Prostate gland (tissue), 2 donors: ENCODE data around the gene CEP104. TPM values are rescaled to one million over a fixed set of nuclear protein-coding genes. Genes with fewer than 3 reads are reported as not detected.

ENCODE experiments used
- DNase-seq: peaks from one replicate; pipeline ENCODE4 v3.0.0-alpha.2; 2019; ENCODE audit warnings: low spot score
- H3K27ac ChIP-seq, 2 donors: fragments of 200-600 bp; sonication (generic); 2 replicates each; pipeline ENCODE4 v1.5.1; 2017 to 2019
- H3K27me3 ChIP-seq: fragments of 200-600 bp; sonication (generic); replicated peaks from 2 replicates; pipeline ENCODE4 v1.5.1; 2019; ENCODE audit not compliant: insufficient read depth
- H3K36me3 ChIP-seq, 2 donors: fragments of 200-600 bp; sonication (generic); 1 replicate in 1 of 2; 2 replicates in 1 of 2; pipeline versions ENCODE4 v1.5.1 to v1.8.1; 2017 to 2019
- H3K4me1 ChIP-seq: fragments of 200-600 bp; sonication (generic); replicated peaks from 2 replicates; pipeline ENCODE4 v1.5.1; 2019
- H3K4me3 ChIP-seq, 2 donors: fragments of 200-600 bp; sonication (generic); 2 replicates each; pipeline ENCODE4 v1.5.1; 2017 to 2019
- H3K9me3 ChIP-seq: fragments of 200-600 bp; sonication (generic); 2 replicates; pipeline ENCODE4 v1.5.1; 2017
- CTCF ChIP-seq, 4 experiments: fragments of 200-600 bp in 2 of 4; fragments of 450-650 bp in 2 of 4; sonication (generic) in 2 of 4; IDR thresholded peaks; 1 replicate in 3 of 4; 2 replicates in 1 of 4; pipeline ENCODE4 v1.5.1; 2016 to 2019; ENCODE audit warnings: antibody characterized with exemption in 4 of 4, mild to moderate bottlenecking in 2 of 4, moderate library complexity in 2 of 4
- POLR2A ChIP-seq: fragments of 450-650 bp; IDR thresholded peaks from one replicate; pipeline ENCODE4 v1.6.1; 2016; ENCODE audit warnings: antibody characterized with exemption, mild to moderate bottlenecking
- POLR2AphosphoS5 ChIP-seq: sonication (generic); formaldehyde crosslinking; IDR thresholded peaks from one replicate; pipeline ENCODE4 v1.6.1; 2017; ENCODE audit warnings: antibody characterized with exemption
- WGBS: methylation state at CpG from one replicate; pipeline ENCODE4 v1.1.5; 2018; 5-methylcytosine and 5-hydroxymethylcytosine counted together
- intact Hi-C: fragments of 100-400 bp; cut with DNase I; formaldehyde crosslinking; loops from one replicate; pipeline ENCODE4 v1.14.2; 2022
- total RNA-seq, 2 donors: library from RNA; depleted of rRNA; stranded (reverse); fragments of >200 nt; gene quantifications; one replicate each; pipeline ENCODE4 v1.1.0, GENCODE V29; 2016

CEP104 gene
- total RNA-seq, 2 donors from 2014 or later, result 20.9 to 28.5 TPM

GRCh38 chr1:3785456-3786157, 71.4 kb downstream of the CEP104 start:
- no peak for TF ChIP-seq POLR2A
- TF ChIP-seq CTCF (IDR thresholded peaks at IDR 0.05), result peak in 2 of 4 experiments; percentile 20 to 36
- intact Hi-C loops, result no loop called here
- peaks cover 4 to 22% of the 10 kb centered on the region in 2 donors for H3K36me3 ChIP-seq
- no peak overlapping the region for H3K27ac ChIP-seq
- peaks cover 6% of the 10 kb centered on the region for H3K4me1 ChIP-seq
- no peaks in the 10 kb centered on the region for H3K27me3 ChIP-seq
- no peak overlapping the region for H3K4me3 ChIP-seq
- no peak for DNase-seq
- 68% methylated on average over 14 of the region's 14 CpGs for WGBS
- H3K9me3 ChIP-seq, result no peaks in the 10 kb centered on the region

GRCh38 chr1:3785045-3785444, 72.0 kb downstream of the CEP104 start:
- no peak for TF ChIP-seq POLR2AphosphoS5
- TF ChIP-seq POLR2A, result no peak
- no peak for TF ChIP-seq CTCF (IDR thresholded peaks at IDR 0.05)
- DNase-seq, result no peak
- Histone ChIP-seq H3K4me1 (peaks cover 6% of the 10 kb centered on the region), H3K4me3 (no peak overlapping the region), H3K27ac (no peak overlapping the region), H3K36me3 (peaks cover 4 to 22% of the 10 kb centered on the region in 2 donors), H3K9me3 (no peaks in the 10 kb centered on the region), H3K27me3 (no peaks in the 10 kb centered on the region)
- WGBS, result 79% methylated on average over 13 of the region's 13 CpGs
- intact Hi-C loops, result no loop called here

- H3K4me3 ChIP-seq, result no peak overlapping the region
- peaks cover under 1% of the 10 kb centered on the region for H3K4me1 ChIP-seq
- H3K27ac ChIP-seq, result peak overlapping the region in 1 of 2 donors; percentile 31
- no peaks in the 10 kb centered on the region for H3K27me3 ChIP-seq
- no peaks in the 10 kb centered on the region for H3K9me3 ChIP-seq
- peaks cover 4 to 22% of the 10 kb centered on the region in 2 donors for H3K36me3 ChIP-seq
- TF ChIP-seq CTCF (IDR thresholded peaks at IDR 0.05), result no peak
- TF ChIP-seq POLR2AphosphoS5, result peak; percentile 33
- intact Hi-C loops, result no loop called here
- 78% methylated on average over 30 of the region's 30 CpGs for WGBS
- DNase-seq, result no peak
Observed at GRCh38 chr1:3783651-3784474, 73.1 kb downstream of the CEP104 start.

- H3K4me1 ChIP-seq, result peaks cover 3% of the 10 kb centered on the region
- H3K27ac ChIP-seq, result no peak overlapping the region
- peaks cover 0 to 22% of the 10 kb centered on the region in 2 donors for H3K36me3 ChIP-seq
- H3K9me3 ChIP-seq, result no peaks in the 10 kb centered on the region
- intact Hi-C loops, result no loop called here
- TF ChIP-seq POLR2AphosphoS5, result peak; percentile 68
- TF ChIP-seq CTCF (IDR thresholded peaks at IDR 0.05), result no peak
- no peak for TF ChIP-seq POLR2A
- WGBS, result 71% methylated on average over 21 of the region's 21 CpGs
- H3K4me3 ChIP-seq, result no peak overlapping the region
- DNase-seq, result peak; percentile 72
- H3K27me3 ChIP-seq, result no peaks in the 10 kb centered on the region
Observed at GRCh38 chr1:3780901-3781300, 76.1 kb downstream of the CEP104 start.
